Stimulated activated memory B cell treated with anti-CD40 and anti-IgM and Interleukin-4, amounts not matched to agents 10 μg/mL and 1 μg/mL and 100 μg/mL, for 72 hours (primary cell): ENCODE results near the gene SPATA17.
A peak's percentile ranks its signal among the peaks of the same experiment; 100 is the strongest.
"Not testable (repeated sequence)": the region's sequence is repeated elsewhere in the genome, so short reads cannot be mapped to it uniquely, and the experiment has no call there.

Experiments
- ATAC-seq: fragments of 150-1000 bp; cut with Tn5 transposase; 2 replicates; pipeline ENCODE4 v1.10.0; 2021
- H3K27ac Mint-ChIP-seq: one replicate; pipeline ENCODE4 v1.8.0; 2022; ENCODE audit warnings: mild to moderate bottlenecking, mixed read lengths
- H3K27me3 Mint-ChIP-seq: one replicate; pipeline ENCODE4 v1.8.0; 2022; ENCODE audit warnings: mixed read lengths
- H3K36me3 Mint-ChIP-seq: one replicate; pipeline ENCODE4 v1.8.0; 2022; ENCODE audit warnings: mixed read lengths
- H3K4me1 Mint-ChIP-seq: one replicate; pipeline ENCODE4 v1.8.0; 2022; ENCODE audit warnings: mixed read lengths
- H3K4me3 Mint-ChIP-seq: one replicate; pipeline ENCODE4 v1.8.0; 2022; ENCODE audit warnings: mild to moderate bottlenecking, moderate library complexity, mixed read lengths
- H3K9me3 Mint-ChIP-seq: one replicate; pipeline ENCODE4 v1.8.0; 2022; ENCODE audit warnings: mixed read lengths

SPATA17 gene, protein sequence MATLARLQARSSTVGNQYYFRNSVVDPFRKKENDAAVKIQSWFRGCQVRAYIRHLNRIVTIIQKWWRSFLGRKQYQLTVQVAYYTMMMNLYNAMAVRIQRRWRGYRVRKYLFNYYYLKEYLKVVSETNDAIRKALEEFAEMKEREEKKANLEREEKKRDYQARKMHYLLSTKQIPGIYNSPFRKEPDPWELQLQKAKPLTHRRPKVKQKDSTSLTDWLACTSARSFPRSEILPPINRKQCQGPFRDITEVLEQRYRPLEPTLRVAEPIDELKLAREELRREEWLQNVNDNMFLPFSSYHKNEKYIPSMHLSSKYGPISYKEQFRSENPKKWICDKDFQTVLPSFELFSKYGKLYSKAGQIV

DNA sequence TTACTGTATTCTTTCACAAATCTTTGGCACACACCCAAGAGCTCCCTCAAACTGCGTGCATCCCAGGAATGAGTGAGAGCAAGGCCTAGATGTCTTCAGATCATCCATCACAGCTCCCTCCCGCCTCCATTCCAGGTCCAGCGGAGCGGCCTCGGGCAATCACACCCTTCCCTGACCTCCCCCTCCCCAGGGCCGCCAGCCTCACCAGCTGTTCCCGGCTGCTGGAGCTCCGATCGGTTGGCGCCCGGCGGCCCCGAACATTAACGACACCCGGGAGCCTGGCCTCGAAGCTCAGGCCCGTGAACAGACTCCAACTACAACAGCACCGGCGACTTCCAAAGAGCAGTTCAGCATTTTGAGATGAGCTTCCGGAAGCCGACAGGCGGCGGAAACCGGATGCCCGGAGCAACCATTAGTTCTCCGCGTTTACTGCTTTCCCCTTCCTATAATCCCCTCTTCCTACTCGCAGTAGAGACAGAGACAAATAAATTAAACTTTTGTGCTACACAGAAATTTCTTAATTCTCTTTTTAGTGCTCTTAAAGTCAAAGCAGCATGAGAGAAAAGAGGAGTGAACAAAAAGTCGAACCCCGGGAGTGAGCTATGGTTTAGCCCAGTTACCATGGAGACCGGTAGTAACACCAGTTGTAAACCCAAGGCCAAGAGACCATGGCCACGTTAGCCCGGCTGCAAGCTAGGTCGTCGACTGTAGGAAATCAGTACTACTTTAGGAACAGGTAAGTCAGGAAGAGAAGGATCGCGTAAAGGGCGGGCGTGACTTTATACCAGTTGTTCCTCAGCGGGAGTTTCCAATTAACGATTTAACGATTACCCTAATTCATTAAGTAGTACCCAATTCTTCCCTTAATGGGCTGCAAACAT, at the start of gene SPATA17, which contains the start of gene GPATCH2:
Gene SPATA17, plus strand, starts transcription at position 634 of the 881 bp plus-strand sequence. Its CDS starts 35 bp downstream, at position 669.
Gene GPATCH2, minus strand, starts transcription at position 380 of the 881 bp plus-strand sequence. Its CDS starts 119 bp downstream, at position 261.
- peak; percentile 94 for ATAC-seq
- H3K27me3 Mint-ChIP-seq = no peaks in the 10 kb centered on the region
- H3K36me3 Mint-ChIP-seq = no peaks in the 10 kb centered on the region
- H3K27ac Mint-ChIP-seq = peak within 1 kb of the TSS; percentile 98
- H3K4me3 Mint-ChIP-seq = peak within 1 kb of the TSS; percentile 90
- peaks cover 17% of the 10 kb centered on the region for H3K4me1 Mint-ChIP-seq
- H3K9me3 Mint-ChIP-seq = no peaks in the 10 kb centered on the region

DNA sequence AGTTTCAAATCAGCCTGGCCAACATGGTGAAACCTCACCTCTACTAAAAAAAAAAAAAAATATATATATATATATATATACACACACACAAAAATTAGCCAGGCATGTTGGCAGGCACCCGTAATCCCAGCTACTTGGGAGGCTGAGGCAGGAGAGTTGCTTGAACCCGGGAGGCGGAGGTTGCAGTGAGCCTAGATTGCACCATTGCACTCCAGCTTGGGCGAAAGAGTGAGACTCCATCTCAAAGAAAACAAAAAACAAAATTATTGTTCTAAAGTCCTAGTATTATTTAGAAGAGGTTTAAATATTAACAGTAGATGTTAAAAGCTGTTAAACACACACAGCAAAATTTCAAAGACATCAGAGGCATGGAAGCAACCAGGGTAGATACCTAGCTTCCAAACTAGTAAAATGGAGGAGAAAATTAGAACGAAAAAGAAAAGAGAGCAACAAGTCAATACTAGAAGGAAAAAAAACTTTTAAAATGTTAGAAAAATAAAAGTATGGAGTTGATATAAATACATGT, 46.8 kb upstream of the SPATA17 start:
- not testable (repeated sequence) for H3K27ac Mint-ChIP-seq, H3K4me3 Mint-ChIP-seq, ATAC-seq, H3K27me3 Mint-ChIP-seq, H3K9me3 Mint-ChIP-seq, H3K4me1 Mint-ChIP-seq
- peaks cover 31% of the 10 kb centered on the region for H3K36me3 Mint-ChIP-seq

GRCh38 chr1:217585577-217585976, 45.6 kb upstream of the SPATA17 start:
- no peak for ATAC-seq
- H3K4me3 Mint-ChIP-seq = no peak overlapping the region

DNA sequence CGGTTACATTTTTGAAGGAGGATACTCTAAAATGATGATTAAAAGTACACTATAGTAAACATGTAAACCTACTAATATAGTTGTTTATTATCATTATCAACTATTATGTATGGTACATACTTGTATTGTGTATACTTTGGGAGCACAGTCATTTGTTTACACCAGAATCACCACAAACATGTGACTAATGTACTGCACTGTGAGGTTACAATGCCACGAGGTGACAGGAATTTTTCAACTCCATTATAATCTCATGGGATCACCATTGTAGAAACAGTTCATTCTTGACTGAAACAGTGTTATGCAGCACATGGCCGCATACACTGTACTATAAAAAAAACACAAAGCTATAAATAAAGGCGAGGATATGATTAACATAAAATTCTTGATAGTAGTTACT, 44.6 kb upstream of the SPATA17 start:
- Mint-ChIP-seq H3K36me3 (peaks cover 24% of the 10 kb centered on the region), H3K27ac (no peak overlapping the region)

More at GRCh38 chr1:217585577-217585976, 45.6 kb upstream of the SPATA17 start:
- no peaks in the 10 kb centered on the region for H3K4me1 Mint-ChIP-seq
- peaks cover 31% of the 10 kb centered on the region for H3K36me3 Mint-ChIP-seq
- no peaks in the 10 kb centered on the region for H3K9me3 Mint-ChIP-seq
- no peak overlapping the region for H3K27ac Mint-ChIP-seq
- no peaks in the 10 kb centered on the region for H3K27me3 Mint-ChIP-seq

DNA sequence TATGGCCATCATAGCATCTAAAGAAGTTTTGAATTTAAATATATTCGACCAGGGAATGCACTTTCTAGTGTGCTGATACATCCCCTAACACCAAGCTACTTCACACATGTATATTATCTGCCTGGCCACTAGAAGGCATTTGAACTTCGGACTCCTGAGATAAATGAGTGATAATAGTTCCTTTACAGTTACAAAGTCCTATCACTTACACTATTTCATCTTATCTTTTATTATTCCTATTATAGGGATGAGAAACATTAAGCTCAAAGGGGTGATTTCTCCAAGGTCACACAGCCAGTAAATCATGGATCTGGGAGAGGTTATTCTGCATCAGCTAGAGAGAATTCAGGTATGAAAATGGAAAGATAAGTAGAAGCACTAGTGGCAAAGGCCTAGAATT, 40.5 kb upstream of the SPATA17 start:
- ATAC-seq = no peak
- Mint-ChIP-seq H3K9me3 (no peaks in the 10 kb centered on the region), H3K4me3 (no peak overlapping the region), H3K36me3 (peaks cover 7% of the 10 kb centered on the region), H3K4me1 (no peaks in the 10 kb centered on the region), H3K27ac (no peak overlapping the region), H3K27me3 (no peaks in the 10 kb centered on the region)

More for the DNA sequence above, 44.6 kb upstream of the SPATA17 start:
- Mint-ChIP-seq H3K27me3 (no peaks in the 10 kb centered on the region), H3K4me3 (no peak overlapping the region), H3K4me1 (no peaks in the 10 kb centered on the region), H3K9me3 (no peaks in the 10 kb centered on the region)
- no peak for ATAC-seq

- Mint-ChIP-seq H3K4me1 (no peaks in the 10 kb centered on the region), H3K4me3 (no peak overlapping the region), H3K9me3 (no peaks in the 10 kb centered on the region), H3K27ac (no peak overlapping the region), H3K36me3 (peaks cover 37% of the 10 kb centered on the region), H3K27me3 (no peaks in the 10 kb centered on the region)
- ATAC-seq = no peak
These were observed 32.0 kb upstream of the SPATA17 start for GRCh38 chr1:217599154-217599553.

DNA sequence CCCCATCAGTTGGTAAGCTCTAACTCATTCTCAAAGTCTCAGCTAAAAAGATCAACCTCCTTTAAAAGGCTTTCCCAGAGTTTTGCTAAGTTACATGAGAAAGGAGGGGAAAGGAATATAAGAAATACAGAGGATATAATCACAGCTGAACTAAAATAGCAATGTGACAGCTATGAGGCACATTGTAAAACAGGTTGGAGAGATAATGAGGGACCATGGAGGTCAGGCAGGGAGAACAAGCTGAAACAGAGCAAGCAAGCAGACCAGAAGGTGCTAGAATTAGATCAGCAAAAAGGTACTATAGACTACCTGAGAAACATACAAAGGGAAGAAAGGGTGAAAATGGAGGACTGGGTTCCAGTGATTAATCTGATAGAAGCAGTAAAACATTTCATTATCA, 28.8 kb upstream of the SPATA17 start:
- Mint-ChIP-seq H3K4me3 (no peak overlapping the region), H3K9me3 (no peaks in the 10 kb centered on the region), H3K36me3 (peaks cover 33% of the 10 kb centered on the region), H3K27me3 (no peaks in the 10 kb centered on the region), H3K27ac (no peak overlapping the region), H3K4me1 (no peaks in the 10 kb centered on the region)
- ATAC-seq = no peak

DNA sequence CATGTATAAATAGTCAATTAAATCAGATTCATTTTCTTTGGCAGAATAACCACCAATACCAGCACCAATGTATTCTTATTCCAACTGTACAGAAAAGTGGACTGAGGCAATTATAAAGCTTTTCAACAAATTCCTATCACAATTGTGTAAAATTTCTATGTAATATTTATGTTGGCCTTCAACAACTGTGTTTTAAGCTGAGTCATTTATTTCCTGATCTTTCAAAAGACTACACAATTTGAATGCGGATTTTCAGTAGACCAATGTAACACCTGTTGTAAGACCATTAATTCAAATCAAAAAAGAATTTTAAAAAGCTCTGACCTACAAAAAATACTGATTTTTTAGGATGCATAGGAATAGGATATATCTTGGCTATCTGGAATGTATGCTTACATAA, 25.8 kb upstream of the SPATA17 start:
- ATAC-seq = no peak
- Mint-ChIP-seq H3K4me3 (no peak overlapping the region), H3K27ac (no peak overlapping the region), H3K36me3 (peaks cover 40% of the 10 kb centered on the region), H3K9me3 (no peaks in the 10 kb centered on the region), H3K27me3 (no peaks in the 10 kb centered on the region), H3K4me1 (no peaks in the 10 kb centered on the region)

GRCh38 chr1:217614200-217614712, 16.9 kb upstream of the SPATA17 start:
- Mint-ChIP-seq H3K27ac (no peak overlapping the region), H3K4me3 (no peak overlapping the region), H3K27me3 (no peaks in the 10 kb centered on the region), H3K4me1 (peaks cover 7% of the 10 kb centered on the region), H3K36me3 (peaks cover 48% of the 10 kb centered on the region), H3K9me3 (no peaks in the 10 kb centered on the region)
- no peak for ATAC-seq

DNA sequence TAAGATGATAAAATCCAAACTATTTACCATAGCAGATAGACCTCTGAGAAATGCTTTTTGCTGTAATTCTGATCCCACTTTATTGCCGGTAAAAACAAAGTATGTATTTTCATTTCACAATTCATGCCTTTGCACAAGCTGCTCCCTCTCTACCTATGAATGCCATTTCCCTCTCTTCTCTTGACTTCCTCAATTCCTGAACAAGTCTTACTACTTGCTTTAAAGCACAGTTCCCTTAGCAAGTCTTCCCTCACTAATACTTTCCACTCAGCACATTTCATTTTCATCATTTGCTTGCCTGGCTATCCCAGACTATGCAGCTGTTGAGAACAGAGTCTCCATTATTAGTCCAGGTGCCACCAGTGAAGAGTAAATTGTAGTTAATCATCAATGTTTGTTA, 14.0 kb upstream of the SPATA17 start:
- no peak for ATAC-seq
- Mint-ChIP-seq H3K27me3 (no peaks in the 10 kb centered on the region), H3K9me3 (no peaks in the 10 kb centered on the region), H3K4me3 (no peak overlapping the region), H3K36me3 (peaks cover 42% of the 10 kb centered on the region), H3K27ac (no peak overlapping the region), H3K4me1 (peaks cover 29% of the 10 kb centered on the region)

- H3K27ac Mint-ChIP-seq = peak overlapping the region; percentile 46
- no peaks in the 10 kb centered on the region for H3K9me3 Mint-ChIP-seq
- ATAC-seq = peak; percentile 91
- H3K4me3 Mint-ChIP-seq = peak overlapping the region; percentile 28
- peaks cover 47% of the 10 kb centered on the region for H3K36me3 Mint-ChIP-seq
- H3K27me3 Mint-ChIP-seq = no peaks in the 10 kb centered on the region
- H3K4me1 Mint-ChIP-seq = peaks cover 34% of the 10 kb centered on the region
These were observed 10.3 kb upstream of the SPATA17 start for GRCh38 chr1:217620814-217621213.

DNA sequence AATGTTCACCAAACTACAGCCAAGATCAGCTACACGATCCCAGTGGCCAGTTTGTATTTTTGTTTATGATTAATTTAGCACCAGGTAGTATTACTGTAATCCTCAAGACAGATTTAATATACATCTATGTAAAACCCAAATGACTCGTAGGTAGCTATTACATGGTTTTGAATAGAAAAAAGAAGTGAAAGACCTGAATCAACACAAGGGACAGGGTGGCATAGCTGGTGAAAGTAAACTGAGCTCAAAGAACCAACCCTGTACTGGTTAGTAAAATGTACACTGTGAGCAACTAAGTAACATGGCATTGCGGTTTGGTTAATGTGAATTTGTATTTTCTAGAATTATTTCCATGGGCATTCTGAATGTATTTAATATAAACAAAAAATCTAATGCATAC, 9.1 kb upstream of the SPATA17 start:
- no peak overlapping the region for H3K4me3 Mint-ChIP-seq
- H3K4me1 Mint-ChIP-seq = peaks cover 32% of the 10 kb centered on the region
- no peaks in the 10 kb centered on the region for H3K9me3 Mint-ChIP-seq
- H3K27ac Mint-ChIP-seq = no peak overlapping the region
- H3K36me3 Mint-ChIP-seq = peaks cover 37% of the 10 kb centered on the region
- no peak for ATAC-seq
- no peaks in the 10 kb centered on the region for H3K27me3 Mint-ChIP-seq

GRCh38 chr1:217626321-217626720, 4.8 kb upstream of the SPATA17 start:
- Mint-ChIP-seq H3K9me3 (no peaks in the 10 kb centered on the region), H3K27ac (no peak overlapping the region), H3K4me3 (no peak overlapping the region), H3K27me3 (no peaks in the 10 kb centered on the region), H3K36me3 (peaks cover 6% of the 10 kb centered on the region), H3K4me1 (peaks cover 26% of the 10 kb centered on the region)
- ATAC-seq = no peak

DNA sequence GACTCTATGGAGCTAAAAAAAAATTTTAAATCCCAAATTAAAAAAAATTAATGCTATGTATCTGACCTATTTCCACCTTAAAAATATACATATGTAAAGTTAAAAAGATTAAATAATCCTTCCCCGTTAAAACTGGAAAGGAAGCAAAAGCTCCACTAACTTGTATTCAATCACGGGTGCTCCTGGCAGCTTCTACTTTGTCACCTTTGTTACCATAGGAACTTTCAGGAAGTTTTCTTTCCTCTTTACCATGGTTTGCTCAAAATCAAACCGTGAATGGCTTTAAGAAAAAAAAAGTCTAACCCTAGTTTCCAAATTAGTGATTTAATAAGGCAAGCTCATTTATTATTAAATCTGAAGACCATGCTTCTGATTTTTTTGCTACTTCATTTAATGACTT, 3.7 kb upstream of the SPATA17 start:
- ATAC-seq = no peak
- H3K27me3 Mint-ChIP-seq = no peaks in the 10 kb centered on the region
- H3K27ac Mint-ChIP-seq = no peak overlapping the region
- no peaks in the 10 kb centered on the region for H3K9me3 Mint-ChIP-seq
- peaks cover 6% of the 10 kb centered on the region for H3K36me3 Mint-ChIP-seq
- no peak overlapping the region for H3K4me3 Mint-ChIP-seq
- peaks cover 22% of the 10 kb centered on the region for H3K4me1 Mint-ChIP-seq

DNA sequence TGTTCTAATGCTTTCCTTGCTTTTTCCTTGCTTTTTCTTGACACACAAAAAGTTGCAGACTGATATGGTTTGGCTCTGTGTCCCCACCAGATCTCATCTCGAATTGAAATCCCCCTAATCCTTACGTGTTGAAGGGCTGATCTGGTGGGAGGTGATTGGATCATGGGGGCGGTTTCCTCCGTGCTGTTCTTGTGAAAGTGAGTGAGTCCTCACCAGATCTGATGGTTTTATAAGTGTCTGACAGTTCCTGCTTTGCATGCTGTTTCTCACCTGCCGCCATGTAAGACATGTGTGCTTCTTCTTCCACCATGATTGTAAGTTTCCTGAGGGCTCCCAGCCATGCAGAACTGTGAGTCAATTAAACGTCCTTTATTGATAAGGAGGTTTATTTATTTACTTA, 11.3 kb downstream of the SPATA17 start:
- Mint-ChIP-seq H3K27me3 (peaks cover 39% of the 10 kb centered on the region), H3K27ac (no peak overlapping the region), H3K4me3 (no peak overlapping the region), H3K4me1 (no peaks in the 10 kb centered on the region), H3K36me3 (no peaks in the 10 kb centered on the region), H3K9me3 (no peaks in the 10 kb centered on the region)
- no peak for ATAC-seq
